ENCODE data around the gene NFE2L1. TPM values are rescaled to one million over a fixed set of nuclear protein-coding genes. Genes with fewer than 3 reads are reported as not detected.

Gene NFE2L1
- total and polyA plus RNA-seq, 9 of the 15 experiments (the other 6 are each of a cell fraction or from before 2014, with no cell fraction given): 2.0 to 68.6 (median 39.7) TPM

DNA sequence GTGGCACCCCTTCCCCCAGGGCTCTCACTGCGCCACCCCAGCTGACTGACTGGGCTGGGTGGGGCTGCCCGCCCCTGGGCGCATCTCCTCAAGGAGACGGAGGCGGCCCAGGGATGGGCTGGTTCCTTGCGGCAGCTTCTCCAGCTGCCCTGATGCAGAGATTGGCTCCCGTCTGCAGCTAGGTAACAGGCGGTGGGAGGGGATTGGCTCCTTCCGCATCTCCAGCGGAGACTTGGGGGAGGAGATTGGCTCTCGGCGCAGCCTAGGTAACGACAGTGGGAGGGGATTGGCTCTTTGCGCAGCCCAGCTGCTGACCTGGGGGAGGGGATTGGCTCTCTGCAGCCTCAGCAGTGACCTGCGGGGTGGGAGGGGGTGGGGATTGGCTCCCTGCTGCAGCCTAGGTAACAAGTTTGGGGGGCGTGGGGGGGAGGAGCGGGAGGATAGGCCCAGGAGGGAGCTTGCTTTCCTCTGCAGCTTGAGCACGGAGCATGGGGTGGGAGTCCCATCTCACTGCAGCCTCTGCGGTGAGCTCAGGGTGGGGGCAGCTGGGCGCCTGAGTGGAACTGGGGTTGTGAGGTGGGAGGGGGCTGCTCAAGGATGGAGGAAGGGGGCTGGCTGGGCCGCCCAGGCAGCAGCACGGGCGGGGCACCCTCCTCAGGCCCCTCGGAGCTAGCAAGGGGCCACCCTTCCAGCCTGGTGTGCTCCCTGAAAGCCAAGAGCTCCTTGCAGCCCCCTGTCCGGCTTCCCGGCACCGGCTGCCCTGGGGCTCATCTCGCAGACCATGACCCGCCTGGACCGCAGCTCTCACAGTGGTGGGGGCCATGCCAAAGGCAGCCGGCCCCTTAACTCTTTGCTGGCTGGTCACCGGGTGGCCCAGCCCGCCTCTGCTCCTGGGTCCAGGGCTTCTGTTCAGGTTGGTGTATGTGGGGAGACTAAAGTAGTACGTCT, 6.4 kb downstream of the NFE2L1 start (continued):
- TF ChIP-seq, protein P1, sequence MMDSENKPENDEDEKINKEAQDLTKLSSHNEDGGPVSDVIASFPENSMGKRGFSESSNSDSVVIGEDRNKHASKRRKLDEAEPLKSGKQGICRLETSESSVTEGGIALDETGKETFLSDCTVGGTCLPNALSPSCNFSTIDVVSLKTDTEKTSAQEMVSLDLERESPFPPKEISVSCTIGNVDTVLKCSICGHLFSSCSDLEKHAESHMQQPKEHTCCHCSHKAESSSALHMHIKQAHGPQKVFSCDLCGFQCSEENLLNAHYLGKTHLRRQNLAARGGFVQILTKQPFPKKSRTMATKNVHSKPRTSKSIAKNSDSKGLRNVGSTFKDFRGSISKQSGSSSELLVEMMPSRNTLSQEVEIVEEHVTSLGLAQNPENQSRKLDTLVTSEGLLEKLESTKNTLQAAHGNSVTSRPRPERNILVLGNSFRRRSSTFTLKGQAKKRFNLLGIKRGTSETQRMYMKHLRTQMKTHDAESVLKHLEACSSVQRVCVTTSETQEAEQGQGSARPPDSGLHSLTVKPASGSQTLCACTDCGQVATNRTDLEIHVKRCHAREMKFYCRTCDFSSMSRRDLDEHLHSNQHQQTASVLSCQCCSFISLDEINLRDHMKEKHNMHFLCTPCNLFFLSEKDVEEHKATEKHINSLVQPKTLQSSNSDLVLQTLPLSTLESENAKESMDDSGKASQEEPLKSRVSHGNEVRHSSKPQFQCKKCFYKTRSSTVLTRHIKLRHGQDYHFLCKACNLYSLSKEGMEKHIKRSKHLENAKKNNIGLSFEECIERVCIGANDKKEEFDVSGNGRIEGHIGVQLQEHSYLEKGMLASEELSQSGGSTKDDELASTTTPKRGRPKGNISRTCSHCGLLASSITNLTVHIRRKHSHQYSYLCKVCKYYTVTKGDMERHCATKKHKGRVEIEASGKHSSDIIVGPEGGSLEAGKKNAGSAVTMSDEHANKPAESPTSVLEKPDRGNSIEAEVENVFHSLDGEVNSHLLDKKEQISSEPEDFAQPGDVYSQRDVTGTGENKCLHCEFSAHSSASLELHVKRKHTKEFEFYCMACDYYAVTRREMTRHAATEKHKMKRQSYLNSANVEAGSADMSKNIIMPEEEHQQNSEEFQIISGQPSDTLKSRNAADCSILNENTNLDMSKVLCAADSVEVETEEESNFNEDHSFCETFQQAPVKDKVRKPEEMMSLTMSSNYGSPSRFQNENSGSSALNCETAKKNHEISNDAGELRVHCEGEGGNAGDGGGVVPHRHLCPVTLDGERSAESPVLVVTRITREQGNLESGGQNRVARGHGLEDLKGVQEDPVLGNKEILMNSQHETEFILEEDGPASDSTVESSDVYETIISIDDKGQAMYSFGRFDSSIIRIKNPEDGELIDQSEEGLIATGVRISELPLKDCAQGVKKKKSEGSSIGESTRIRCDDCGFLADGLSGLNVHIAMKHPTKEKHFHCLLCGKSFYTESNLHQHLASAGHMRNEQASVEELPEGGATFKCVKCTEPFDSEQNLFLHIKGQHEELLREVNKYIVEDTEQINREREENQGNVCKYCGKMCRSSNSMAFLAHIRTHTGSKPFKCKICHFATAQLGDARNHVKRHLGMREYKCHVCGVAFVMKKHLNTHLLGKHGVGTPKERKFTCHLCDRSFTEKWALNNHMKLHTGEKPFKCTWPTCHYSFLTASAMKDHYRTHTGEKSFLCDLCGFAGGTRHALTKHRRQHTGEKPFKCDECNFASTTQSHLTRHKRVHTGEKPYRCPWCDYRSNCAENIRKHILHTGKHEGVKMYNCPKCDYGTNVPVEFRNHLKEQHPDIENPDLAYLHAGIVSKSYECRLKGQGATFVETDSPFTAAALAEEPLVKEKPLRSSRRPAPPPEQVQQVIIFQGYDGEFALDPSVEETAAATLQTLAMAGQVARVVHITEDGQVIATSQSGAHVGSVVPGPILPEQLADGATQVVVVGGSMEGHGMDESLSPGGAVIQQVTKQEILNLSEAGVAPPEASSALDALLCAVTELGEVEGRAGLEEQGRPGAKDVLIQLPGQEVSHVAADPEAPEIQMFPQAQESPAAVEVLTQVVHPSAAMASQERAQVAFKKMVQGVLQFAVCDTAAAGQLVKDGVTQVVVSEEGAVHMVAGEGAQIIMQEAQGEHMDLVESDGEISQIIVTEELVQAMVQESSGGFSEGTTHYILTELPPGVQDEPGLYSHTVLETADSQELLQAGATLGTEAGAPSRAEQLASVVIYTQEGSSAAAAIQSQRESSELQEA (IDR thresholded peaks at IDR 0.05; ENCODE audit: low read depth): no peak
- TF ChIP-seq RAD21 (CRISPR knock-in tag; conservative IDR thresholded peaks at IDR 0.05 in 1 of 2, IDR thresholded peaks at IDR 0.05 in 1 of 2) (no peak), HNRNPK (IDR thresholded peaks at IDR 0.05; ENCODE audit: low read depth, low read length, poor library complexity, severe bottlenecking) (no peak), KDM5B (IDR thresholded peaks at IDR 0.05; ENCODE audit: insufficient replicate concordance, low read depth, low read length) (no peak), SAP30 (IDR thresholded peaks at IDR 0.05; ENCODE audit: borderline replicate concordance, insufficient read depth, low read depth, low read length, poor library complexity, severe bottlenecking) (no peak), ZNF695 (CRISPR knock-in tag; IDR thresholded peaks at IDR 0.05) (no peak), RCOR1 (IDR thresholded peaks at IDR 0.05; ENCODE audit: borderline replicate concordance in 1 of 2, low read depth in 2 of 2, low read length in 2 of 2) (peak in 1 of 2 experiments; percentile 91; a peak in 2 of 4 replicates), POLR3G (IDR thresholded peaks at IDR 0.05; ENCODE audit: extremely low read depth, insufficient read length, insufficient replicate concordance) (no peak), LCOR (CRISPR knock-in tag; IDR thresholded peaks at IDR 0.05) (no peak), SNRNP70 (optimal IDR thresholded peaks at IDR 0.05; ENCODE audit: low read depth, low read length) (no peak), NONO (IDR thresholded peaks at IDR 0.05; ENCODE audit: low read depth in 2 of 2, low read length in 1 of 2) (no peak), CXXC5 (CRISPR knock-in tag; IDR thresholded peaks at IDR 0.05) (peak; percentile 55), SETDB1 (IDR thresholded peaks at IDR 0.05; ENCODE audit: low read length) (no peak), ELF1 (tag; IDR thresholded peaks at IDR 0.05) (peak; percentile 48; the same call in 1 of the 2 replicates)
- TF ChIP-seq, protein P2, sequence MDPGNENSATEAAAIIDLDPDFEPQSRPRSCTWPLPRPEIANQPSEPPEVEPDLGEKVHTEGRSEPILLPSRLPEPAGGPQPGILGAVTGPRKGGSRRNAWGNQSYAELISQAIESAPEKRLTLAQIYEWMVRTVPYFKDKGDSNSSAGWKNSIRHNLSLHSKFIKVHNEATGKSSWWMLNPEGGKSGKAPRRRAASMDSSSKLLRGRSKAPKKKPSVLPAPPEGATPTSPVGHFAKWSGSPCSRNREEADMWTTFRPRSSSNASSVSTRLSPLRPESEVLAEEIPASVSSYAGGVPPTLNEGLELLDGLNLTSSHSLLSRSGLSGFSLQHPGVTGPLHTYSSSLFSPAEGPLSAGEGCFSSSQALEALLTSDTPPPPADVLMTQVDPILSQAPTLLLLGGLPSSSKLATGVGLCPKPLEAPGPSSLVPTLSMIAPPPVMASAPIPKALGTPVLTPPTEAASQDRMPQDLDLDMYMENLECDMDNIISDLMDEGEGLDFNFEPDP (CRISPR knock-in tag; IDR thresholded peaks at IDR 0.05): no peak
